ENCODE data around the gene EHMT1. TPM values are rescaled to one million over a fixed set of nuclear protein-coding genes. Genes with fewer than 3 reads are reported as not detected.

Gene EHMT1
- total RNA-seq, 1 donor = 43.6 TPM

DNA sequence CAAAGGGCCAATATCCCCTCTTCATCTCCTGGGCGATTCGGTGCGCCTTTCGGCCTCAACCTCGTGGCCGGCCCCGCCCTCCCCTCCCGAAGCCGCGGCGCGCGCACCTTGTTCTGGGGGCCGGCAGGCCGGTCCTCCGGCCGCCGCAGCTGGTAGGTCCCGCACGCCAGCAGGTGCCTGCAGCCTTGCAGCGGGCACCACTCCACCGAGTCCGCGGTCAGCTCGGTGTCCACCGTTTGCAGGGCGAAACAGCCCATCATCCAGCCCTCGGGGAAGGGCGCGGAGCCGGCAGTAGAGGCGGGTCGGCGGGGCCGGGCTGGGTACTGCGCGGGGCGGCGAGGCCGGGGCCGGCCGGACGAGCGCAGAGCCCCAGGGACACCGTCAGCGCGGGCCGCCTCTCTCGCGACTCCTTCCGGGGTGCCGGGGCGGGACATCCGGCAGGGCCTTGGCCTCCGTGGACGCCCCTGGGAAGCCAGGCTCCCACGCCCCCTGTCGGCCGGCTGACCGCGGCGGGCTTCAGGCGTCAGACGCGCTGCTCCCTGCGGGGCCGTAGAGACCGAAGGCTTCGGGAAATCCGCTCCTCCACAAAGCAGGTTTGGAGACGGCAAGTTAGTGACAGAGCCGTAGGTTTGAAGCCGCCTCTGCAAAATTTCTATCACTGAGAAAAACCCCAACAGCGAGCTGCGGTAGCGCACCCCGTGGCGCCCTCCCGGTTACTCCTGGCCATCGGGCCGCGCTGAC is 40.1 kb upstream of the EHMT1 start, which contains the start of gene DPH7:
TSS of gene DPH7 (minus strand) at position 408 of the 741 bp plus-strand sequence. CDS start at position 260, 148 bp downstream.
- H3K4me3 ChIP-seq (ENCODE audit: low read depth, low read length) = peak within 1 kb of the TSS; percentile 86
- TF ChIP-seq, protein P1, sequence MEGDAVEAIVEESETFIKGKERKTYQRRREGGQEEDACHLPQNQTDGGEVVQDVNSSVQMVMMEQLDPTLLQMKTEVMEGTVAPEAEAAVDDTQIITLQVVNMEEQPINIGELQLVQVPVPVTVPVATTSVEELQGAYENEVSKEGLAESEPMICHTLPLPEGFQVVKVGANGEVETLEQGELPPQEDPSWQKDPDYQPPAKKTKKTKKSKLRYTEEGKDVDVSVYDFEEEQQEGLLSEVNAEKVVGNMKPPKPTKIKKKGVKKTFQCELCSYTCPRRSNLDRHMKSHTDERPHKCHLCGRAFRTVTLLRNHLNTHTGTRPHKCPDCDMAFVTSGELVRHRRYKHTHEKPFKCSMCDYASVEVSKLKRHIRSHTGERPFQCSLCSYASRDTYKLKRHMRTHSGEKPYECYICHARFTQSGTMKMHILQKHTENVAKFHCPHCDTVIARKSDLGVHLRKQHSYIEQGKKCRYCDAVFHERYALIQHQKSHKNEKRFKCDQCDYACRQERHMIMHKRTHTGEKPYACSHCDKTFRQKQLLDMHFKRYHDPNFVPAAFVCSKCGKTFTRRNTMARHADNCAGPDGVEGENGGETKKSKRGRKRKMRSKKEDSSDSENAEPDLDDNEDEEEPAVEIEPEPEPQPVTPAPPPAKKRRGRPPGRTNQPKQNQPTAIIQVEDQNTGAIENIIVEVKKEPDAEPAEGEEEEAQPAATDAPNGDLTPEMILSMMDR (IDR thresholded peaks at IDR 0.05; ENCODE audit: insufficient read depth, low read depth, low read length) = peak; percentile 89
- peak; percentile 90 for DNase-seq (ENCODE audit: low read depth)

DNA sequence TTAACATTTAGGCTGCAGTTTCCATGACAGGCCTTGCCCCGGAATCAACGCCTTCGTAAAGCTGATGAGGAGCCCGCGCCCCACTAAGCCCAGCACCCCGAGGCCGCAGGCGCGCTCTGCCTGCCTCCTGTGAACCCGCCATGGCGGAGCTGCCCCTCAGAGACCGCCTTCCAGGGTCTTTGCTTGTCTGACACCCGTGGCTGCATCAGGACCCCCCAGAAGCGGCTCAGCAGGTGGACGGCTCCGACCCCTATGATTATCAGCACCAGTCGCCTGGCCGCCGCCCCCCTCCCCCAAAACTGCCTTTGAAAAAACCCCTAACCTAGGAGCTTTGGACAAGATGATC is 39.6 kb upstream of the EHMT1 start:
- TF ChIP-seq, protein P1 (IDR thresholded peaks at IDR 0.05; ENCODE audit: insufficient read depth, low read depth, low read length) = no peak
- DNase-seq (ENCODE audit: low read depth) = no peak
- peak overlapping the region; percentile 86 for H3K4me3 ChIP-seq (ENCODE audit: low read depth, low read length)

DNA sequence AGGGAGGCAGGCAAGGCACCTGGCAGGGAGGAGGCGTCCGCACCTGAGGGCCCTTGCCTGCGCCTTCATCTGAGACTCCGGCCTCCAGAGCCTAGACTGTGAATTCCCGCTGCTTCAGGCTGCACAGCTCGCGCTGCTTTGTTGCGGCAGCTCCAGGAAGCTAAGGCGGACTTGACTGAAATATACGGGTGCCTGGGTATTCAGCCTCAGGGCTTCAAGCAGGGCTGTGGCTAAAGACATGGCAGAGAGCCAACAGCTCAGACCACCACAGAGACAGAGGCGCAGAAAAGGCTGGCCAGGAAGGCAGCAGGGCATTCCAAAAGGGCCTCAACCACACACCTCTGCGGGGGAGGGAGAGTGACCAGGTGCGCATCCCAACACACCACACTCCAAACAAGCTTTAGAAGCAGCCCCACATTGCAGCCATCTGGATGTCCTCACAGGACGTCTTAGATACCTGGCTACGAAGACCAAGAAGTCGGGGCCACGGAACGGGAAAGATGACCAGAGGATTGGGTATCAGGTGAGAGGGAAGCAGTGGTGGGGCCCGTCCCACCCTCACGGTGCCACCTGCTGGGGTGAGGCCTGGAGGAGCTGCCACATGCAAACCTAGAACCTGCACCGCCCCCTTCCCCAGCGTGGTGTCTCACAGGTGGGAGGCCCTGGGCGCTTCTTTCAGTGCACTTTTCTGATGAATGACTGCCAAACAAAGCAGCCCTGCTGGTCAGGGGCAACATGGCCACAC is 38.4 kb upstream of the EHMT1 start:
- H3K4me3 ChIP-seq (ENCODE audit: low read depth, low read length) = no peak overlapping the region
- DNase-seq (ENCODE audit: low read depth) = no peak
- TF ChIP-seq, protein P1 (IDR thresholded peaks at IDR 0.05; ENCODE audit: insufficient read depth, low read depth, low read length) = no peak

DNA sequence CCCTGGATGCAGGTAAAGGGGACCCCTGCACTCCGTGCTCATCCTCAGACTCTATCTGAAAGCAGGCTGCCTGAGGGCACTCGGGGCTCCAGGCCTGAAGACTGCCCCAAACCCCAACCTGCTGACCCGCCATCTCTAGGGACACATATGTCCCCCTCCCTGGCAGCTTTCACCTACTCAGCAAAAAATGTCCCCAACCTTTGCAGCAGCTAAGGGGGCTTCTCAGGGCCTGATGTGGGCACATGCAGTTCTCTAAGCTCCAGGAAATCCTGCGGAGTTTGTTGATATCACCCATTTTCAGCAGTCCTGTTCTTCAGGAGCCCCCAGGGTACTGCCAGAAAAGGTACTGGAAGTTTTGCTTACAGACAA is 37.9 kb upstream of the EHMT1 start:
- no peak overlapping the region for H3K4me3 ChIP-seq (ENCODE audit: low read depth, low read length)

DNA sequence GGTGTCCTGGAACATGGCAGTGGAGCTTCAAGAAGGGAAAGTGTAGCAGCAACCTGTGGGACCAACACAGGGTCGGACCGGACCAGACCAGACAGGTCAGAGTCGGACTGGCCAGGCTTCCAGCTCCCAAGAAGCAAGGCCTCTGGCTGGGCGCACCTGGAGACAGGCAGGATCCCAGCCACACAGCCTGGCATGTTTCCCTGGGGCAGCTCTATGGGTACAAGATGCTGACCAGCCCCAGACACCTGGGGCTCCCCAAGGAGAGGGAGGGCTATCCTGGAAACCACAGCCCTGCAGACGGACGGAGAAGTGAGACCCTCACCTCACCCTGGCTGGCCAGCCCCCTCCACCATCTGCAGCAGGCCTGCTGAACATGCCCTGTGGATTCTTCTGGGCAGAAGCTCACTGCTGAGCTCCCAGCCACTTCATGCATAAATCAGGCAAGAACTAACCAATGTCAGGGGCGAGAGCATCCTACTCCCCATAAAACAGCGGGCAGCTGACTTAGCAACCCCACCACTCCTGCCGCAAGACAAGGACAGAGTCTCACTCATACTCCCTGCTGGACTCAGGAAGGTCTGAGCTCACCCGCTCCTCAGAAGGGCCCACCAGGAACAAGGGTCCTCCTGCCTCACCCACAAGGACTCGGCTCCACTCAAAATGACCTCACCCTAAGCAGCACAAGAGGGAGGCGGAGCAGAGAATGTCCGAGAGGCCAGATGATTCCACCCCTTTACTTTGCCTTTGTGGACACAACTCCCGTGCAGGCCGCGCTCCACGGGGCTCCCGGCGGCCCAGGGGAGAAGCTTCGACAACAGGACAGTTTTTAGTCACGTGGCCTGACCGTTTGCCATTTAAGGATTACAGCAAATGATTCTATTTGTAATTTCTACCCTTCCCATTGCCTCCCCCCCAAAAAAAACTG is 37.2 kb upstream of the EHMT1 start:
- TF ChIP-seq, protein P1 (IDR thresholded peaks at IDR 0.05; ENCODE audit: insufficient read depth, low read depth, low read length) = no peak
- H3K4me3 ChIP-seq (ENCODE audit: low read depth, low read length) = no peak overlapping the region
- DNase-seq (ENCODE audit: low read depth) = no peak

More for the DNA sequence above, 37.9 kb upstream of the EHMT1 start:
- no peak for DNase-seq (ENCODE audit: low read depth)
- TF ChIP-seq, protein P1 (IDR thresholded peaks at IDR 0.05; ENCODE audit: insufficient read depth, low read depth, low read length) = no peak

DNA sequence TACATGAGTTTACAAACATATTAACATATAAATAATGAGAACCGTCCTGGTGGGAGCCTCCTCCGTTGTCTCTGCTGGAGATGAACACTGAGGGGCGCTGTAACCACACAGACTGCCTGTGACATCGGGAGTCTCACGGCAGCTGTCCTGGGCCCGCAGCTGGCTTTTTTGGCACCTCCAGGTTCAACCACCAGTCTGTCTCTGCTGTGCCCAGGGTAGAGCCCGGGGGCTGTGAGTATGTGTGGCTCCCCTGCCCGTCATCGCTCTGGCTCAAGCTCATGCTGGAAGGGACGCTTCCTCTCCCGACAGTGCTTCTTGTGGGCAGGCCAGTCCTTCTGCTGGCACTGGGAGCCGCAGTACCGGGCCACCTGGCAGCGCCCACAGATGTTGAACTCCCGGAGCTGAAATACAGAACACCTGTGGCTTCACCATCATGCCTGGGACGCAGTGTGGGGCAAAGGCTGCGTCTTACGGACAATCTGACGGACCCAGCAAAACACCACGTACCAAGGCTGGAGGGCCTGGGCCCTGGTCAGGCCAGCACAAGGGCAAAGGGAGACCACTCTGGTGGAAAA is 36.4 kb upstream of the EHMT1 start:
- TF ChIP-seq, protein P1 (IDR thresholded peaks at IDR 0.05; ENCODE audit: insufficient read depth, low read depth, low read length) = peak; percentile 43
- no peak overlapping the region for H3K4me3 ChIP-seq (ENCODE audit: low read depth, low read length)
- no peak for DNase-seq (ENCODE audit: low read depth)
